ENCODE results near the gene OR2M4. TPM values are rescaled to one million over a fixed set of nuclear protein-coding genes. Genes with fewer than 3 reads are reported as not detected.
A peak's percentile ranks its signal among the peaks of the same experiment; 100 is the strongest.

The OR2M4 gene
- total RNA-seq (not detected in 2 replicates), polyA plus RNA-seq (0.01 TPM in 1 of 2 replicates, not detected in the other), polyA minus RNA-seq (0.43 TPM in 1 of 2 replicates, not detected in the other)
- total RNA-seq (2013): 0.05 TPM

GRCh38 chr1:248231117-248231516 lies at the start of gene OR2M4:
Gene OR2M4 (plus strand): TSS chr1:248231417. CDS start chr1:248238929, 7,512 bp downstream.
- ChIA-PET CTCF (no interaction called here), POLR2A (no interaction called here)
- Histone ChIP-seq H3K79me2 (ENCODE audit: control insufficient read depth, insufficient read depth, low read length) (no peaks in the 10 kb centered on the region), H3K27me3 (replicated peaks in 1 of 4; ENCODE audit: control extremely low read depth in 1 of 4, control insufficient read depth in 3 of 4, insufficient read depth in 4 of 4, low read length in 3 of 4) (no peaks in the 10 kb centered on the region), H3K4me1 (ENCODE audit: control insufficient read depth in 2 of 2, insufficient read depth in 2 of 2, low read length in 2 of 2) (no peaks in the 10 kb centered on the region), H3K4me2 (replicated peaks; ENCODE audit: low read depth, low read length, poor library complexity, severe bottlenecking) (no peak within 1 kb of the TSS), H3K9me3 (ENCODE audit: control extremely low read depth in 1 of 3, control insufficient read depth in 2 of 3, insufficient read depth in 1 of 3, low read length in 2 of 3) (peaks cover 0 to 7% (median 3%) of the 10 kb centered on the region in 3 donors), H3K9ac (ENCODE audit: low read length) (no peak within 1 kb of the TSS), H3K27ac (ENCODE audit: low read length in 2 of 2) (no peak within 1 kb of the TSS), H2AFZ (ENCODE audit: insufficient read depth, low read depth, low read length, poor library complexity, severe bottlenecking) (no peak within 1 kb of the TSS), H4K20me1 (ENCODE audit: control insufficient read depth, insufficient read depth, low read length, poor library complexity, severe bottlenecking) (no peaks in the 10 kb centered on the region), H3K36me3 (replicated peaks in 1 of 2; ENCODE audit: control extremely low read depth in 1 of 2, control insufficient read depth in 1 of 2, extremely low read depth in 1 of 2, insufficient read depth in 2 of 2, low read length in 1 of 2) (no peaks in the 10 kb centered on the region), H3K4me3 (ENCODE audit: control extremely low read depth in 1 of 5, extremely low read depth in 1 of 5, insufficient read depth in 1 of 5, low read depth in 2 of 5, low read length in 4 of 5) (no peak within 1 kb of the TSS)
- TF ChIP-seq CTCF (IDR thresholded peaks at IDR 0.05) (no peak), EZH2 (IDR thresholded peaks at IDR 0.05; ENCODE audit: borderline replicate concordance, insufficient read depth, low read depth, low read length, poor library complexity, severe bottlenecking) (no peak)
- 86% methylated on average over 1 of the region's 2 CpGs for WGBS (ENCODE audit: insufficient coverage)
- ATAC-seq (ENCODE audit: low read depth) (no peak), DNase-seq (no peak)
- intact Hi-C loops (cut with micrococcal nuclease): no loop called here
- no peaks in the 10 kb centered on the region for H3K27me3 Mint-ChIP-seq
- H3K4me1 Mint-ChIP-seq: no peaks in the 10 kb centered on the region
- no peak within 1 kb of the TSS for H3K4me3 Mint-ChIP-seq
- peaks cover 5% of the 10 kb centered on the region for H3K9me3 Mint-ChIP-seq (ENCODE audit: insufficient read depth)
- H3K27ac Mint-ChIP-seq: no peak within 1 kb of the TSS

GRCh38 chr1:248183996-248184395 lies 47.2 kb upstream of the OR2M4 start:
- H3K4me1 Mint-ChIP-seq: no peaks in the 10 kb centered on the region
- no peaks in the 10 kb centered on the region for H3K9me3 Mint-ChIP-seq (ENCODE audit: insufficient read depth)

More at GRCh38 chr1:248183996-248184395, 47.2 kb upstream of the OR2M4 start:
- no peaks in the 10 kb centered on the region for H3K36me3 ChIP-seq (replicated peaks in 1 of 2; ENCODE audit: control extremely low read depth in 1 of 2, control insufficient read depth in 1 of 2, extremely low read depth in 1 of 2, insufficient read depth in 2 of 2, low read length in 1 of 2)
- Mint-ChIP-seq H3K27ac (no peak overlapping the region), H3K27me3 (no peaks in the 10 kb centered on the region), H3K4me3 (no peak overlapping the region)
- no CpG with 5 or more reads among the region's 7 CpGs for WGBS (ENCODE audit: insufficient coverage)
- H3K4me1 ChIP-seq (ENCODE audit: control insufficient read depth in 2 of 2, insufficient read depth in 2 of 2, low read length in 2 of 2): no peaks in the 10 kb centered on the region
- H3K9ac ChIP-seq (ENCODE audit: low read length): no peak overlapping the region
- no peak overlapping the region for H3K4me3 ChIP-seq (ENCODE audit: control extremely low read depth in 1 of 5, extremely low read depth in 1 of 5, insufficient read depth in 1 of 5, low read depth in 2 of 5, low read length in 4 of 5)
- peak; percentile 22 for DNase-seq
- H3K9me3 ChIP-seq (ENCODE audit: control extremely low read depth in 1 of 3, control insufficient read depth in 2 of 3, insufficient read depth in 1 of 3, low read length in 2 of 3): no peaks in the 10 kb centered on the region
- TF ChIP-seq EZH2 (IDR thresholded peaks at IDR 0.05; ENCODE audit: borderline replicate concordance, insufficient read depth, low read depth, low read length, poor library complexity, severe bottlenecking): no peak
- ChIA-PET CTCF (no interaction called here), POLR2A (no interaction called here)
- intact Hi-C loops (cut with micrococcal nuclease): no loop called here
- H4K20me1 ChIP-seq (ENCODE audit: control insufficient read depth, insufficient read depth, low read length, poor library complexity, severe bottlenecking): no peaks in the 10 kb centered on the region
- H3K79me2 ChIP-seq (ENCODE audit: control insufficient read depth, insufficient read depth, low read length): no peaks in the 10 kb centered on the region
- no peak overlapping the region for H3K4me2 ChIP-seq (replicated peaks; ENCODE audit: low read depth, low read length, poor library complexity, severe bottlenecking)
- no peak overlapping the region for H2AFZ ChIP-seq (ENCODE audit: insufficient read depth, low read depth, low read length, poor library complexity, severe bottlenecking)
- no peak overlapping the region for H3K27ac ChIP-seq (ENCODE audit: low read length in 2 of 2)
- H3K27me3 ChIP-seq (replicated peaks in 1 of 4; ENCODE audit: control extremely low read depth in 1 of 4, control insufficient read depth in 3 of 4, insufficient read depth in 4 of 4, low read length in 3 of 4): no peaks in the 10 kb centered on the region
- no peak for ATAC-seq (ENCODE audit: low read depth)
